ENCODE data around the gene LRBA.
"Not testable (repeated sequence)": the region's sequence is repeated elsewhere in the genome, so short reads cannot be mapped to it uniquely, and the experiment has no call there.

LRBA gene

GRCh38 chr4:151015459-151016347 is 619 bp upstream of the LRBA start:
- DNase-seq (ENCODE audit: low read depth) = peak; percentile 50

DNA sequence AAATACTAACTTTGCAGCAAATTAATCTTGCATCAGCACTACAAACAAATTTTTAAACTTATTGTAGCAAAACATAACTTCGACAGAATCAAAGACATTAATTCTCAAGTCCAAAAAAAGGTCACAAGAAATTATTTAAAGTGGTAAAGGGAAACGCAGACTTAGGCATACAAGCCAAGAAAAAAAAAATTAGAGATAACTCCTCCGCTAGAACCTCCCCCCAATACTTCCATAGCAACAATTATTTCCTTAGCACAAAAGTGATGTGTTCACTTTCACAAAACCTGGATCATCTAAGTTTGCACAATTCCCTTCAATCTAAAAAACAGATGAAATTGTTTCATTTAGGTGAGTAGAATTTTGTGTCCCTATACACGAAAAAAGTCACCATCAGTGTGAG is 1.1 kb downstream of the LRBA start:
- no peak for DNase-seq (ENCODE audit: low read depth)

- DNase-seq (ENCODE audit: low read depth) = no peak
Measured at GRCh38 chr4:151013491-151013890, 1.6 kb downstream of the LRBA start.

DNA sequence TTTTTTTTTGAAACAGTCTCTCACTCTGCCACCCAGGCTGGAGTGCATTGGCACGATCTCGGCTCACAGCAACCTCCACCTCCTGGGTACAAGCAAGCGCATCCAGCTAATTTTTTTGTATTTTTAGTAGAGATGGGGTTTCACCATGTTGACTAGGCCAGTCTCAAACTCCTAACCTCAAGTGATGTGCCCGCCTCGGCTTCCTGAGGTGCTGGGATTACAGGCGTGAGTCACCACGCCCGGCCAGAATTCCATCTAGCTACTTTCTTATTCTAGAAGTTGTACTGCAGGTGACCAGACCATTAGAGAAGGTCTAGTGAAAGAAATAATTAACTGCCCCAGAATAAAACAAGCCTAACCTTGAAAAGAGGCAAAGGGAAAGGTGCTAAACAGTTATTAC is 2.3 kb downstream of the LRBA start:
- peak; percentile 29 for DNase-seq (ENCODE audit: low read depth)

DNA sequence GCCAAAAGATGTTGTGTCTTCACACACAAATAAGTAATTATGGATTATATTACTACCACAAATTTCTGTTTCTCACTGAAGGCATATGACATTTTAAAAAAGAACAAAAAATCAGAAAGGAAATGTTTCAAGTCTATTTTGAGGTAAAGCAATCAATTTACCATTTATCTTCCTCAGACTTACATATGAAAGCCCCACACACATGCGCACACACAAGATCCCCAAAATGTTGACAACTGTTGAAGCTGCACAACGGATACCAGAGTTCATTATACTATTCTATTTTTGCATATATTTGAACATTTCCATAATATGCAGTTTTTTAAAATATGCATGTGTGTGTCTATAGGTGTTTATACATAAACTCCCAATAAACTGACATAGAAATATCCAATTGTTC is 2.7 kb downstream of the LRBA start:
- no peak for DNase-seq (ENCODE audit: low read depth)

GRCh38 chr4:151004222-151004621 is 10.9 kb downstream of the LRBA start:
- DNase-seq (ENCODE audit: low read depth) = peak; percentile 84

GRCh38 chr4:151000747-151001429 is 14.2 kb downstream of the LRBA start:
- DNase-seq (ENCODE audit: low read depth) = no peak

DNA sequence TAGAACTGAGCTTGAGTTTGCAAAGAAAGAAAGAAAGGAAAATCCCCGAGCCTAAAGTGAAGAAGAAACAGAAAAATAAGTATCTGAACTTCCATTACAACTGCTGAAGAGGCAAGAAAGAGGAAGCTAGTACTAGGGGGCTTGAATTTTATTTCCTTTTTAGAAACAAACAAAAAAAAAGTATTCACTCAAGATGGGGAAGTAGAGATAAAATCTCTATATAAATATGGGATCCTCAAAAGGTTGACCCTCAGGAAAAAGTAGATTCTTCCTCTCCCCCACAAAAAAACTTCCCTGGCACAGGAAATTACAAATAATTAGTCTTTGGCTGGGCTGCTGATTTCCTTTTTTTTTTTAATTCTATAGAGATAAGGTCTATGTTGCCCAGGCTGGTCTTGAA is 16.0 kb downstream of the LRBA start:
- DNase-seq (ENCODE audit: low read depth) = no peak

DNA sequence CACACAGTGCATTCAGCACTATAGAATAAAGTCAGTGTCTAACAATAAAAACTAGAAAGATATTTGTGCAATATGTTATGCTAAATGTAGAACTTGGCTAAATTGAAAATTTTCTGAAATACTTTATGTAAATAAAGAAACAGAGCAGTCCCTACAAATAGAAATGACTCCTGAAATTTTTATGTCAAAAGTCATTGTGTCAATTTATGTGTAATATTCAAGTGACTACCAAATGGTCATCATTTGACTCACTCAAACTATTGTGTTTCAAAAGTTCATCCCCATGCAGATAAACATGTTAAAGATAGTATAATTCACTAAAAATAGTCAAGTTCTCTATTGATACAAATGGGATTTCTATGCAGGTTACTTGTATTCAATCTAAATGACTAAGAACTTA is 17.9 kb downstream of the LRBA start:
- DNase-seq (ENCODE audit: low read depth) = no peak

GRCh38 chr4:150994721-150995120 is 20.4 kb downstream of the LRBA start:
- DNase-seq (ENCODE audit: low read depth) = no peak

DNA sequence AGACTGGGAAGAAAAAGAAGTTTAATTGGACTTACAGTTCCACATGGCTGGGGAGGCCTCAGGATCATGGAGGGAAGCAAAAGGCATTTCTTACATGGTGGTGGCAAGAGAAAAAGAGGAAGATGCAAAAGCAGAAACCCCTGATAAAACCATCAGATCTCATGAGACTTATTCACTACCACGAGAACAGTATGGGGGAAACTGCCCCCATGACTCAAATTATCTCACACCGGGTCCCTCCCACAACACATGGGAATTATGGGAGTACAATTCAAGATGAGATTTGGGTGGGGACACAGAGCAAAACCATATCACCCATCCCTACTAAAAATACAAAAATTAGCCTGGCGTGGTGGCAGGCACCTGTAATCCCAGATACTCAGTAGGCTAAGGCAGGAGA is 21.5 kb downstream of the LRBA start:
- DNase-seq (ENCODE audit: low read depth) = not testable (repeated sequence)

- DNase-seq (ENCODE audit: low read depth) = no peak
Measured at GRCh38 chr4:150990993-150991392, 24.1 kb downstream of the LRBA start.

- DNase-seq (ENCODE audit: low read depth) = peak; percentile 35
Measured at GRCh38 chr4:150990250-150990649, 24.8 kb downstream of the LRBA start.

DNA sequence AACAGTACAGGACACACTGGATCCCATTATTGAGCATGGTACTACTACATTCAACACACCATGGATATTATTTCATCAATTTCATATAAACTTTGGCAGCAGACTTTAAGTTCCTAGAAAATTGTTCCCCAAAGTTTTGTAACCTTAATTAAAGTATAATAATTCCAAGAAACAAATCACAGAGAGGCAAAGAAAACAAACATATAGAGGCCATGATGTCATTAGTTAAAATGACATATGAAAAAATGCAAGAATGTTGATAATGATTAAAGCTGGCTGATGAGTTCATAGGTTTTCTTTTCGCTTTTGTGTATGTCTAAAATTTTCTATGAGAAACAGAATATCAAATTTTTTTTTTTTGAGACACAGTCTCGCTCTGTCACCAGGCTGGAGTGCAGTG is 26.8 kb downstream of the LRBA start:
- DNase-seq (ENCODE audit: low read depth) = no peak

- no peak for DNase-seq (ENCODE audit: low read depth)
Measured at GRCh38 chr4:150987204-150987603, 27.9 kb downstream of the LRBA start.

- no peak for DNase-seq (ENCODE audit: low read depth)
Measured at GRCh38 chr4:150986085-150986484, 29.0 kb downstream of the LRBA start.

GRCh38 chr4:150983851-150984250 is 31.2 kb downstream of the LRBA start:
- DNase-seq (ENCODE audit: low read depth) = no peak

GRCh38 chr4:150982557-150983233 is 32.4 kb downstream of the LRBA start:
- peak; percentile 71 for DNase-seq (ENCODE audit: low read depth)

- DNase-seq (ENCODE audit: low read depth) = no peak
Measured at GRCh38 chr4:150978738-150979575, 36.1 kb downstream of the LRBA start.

GRCh38 chr4:150976478-150977118 is 38.5 kb downstream of the LRBA start:
- DNase-seq (ENCODE audit: low read depth) = no peak

GRCh38 chr4:150974750-150975149 is 40.3 kb downstream of the LRBA start:
- no peak for DNase-seq (ENCODE audit: low read depth)

DNA sequence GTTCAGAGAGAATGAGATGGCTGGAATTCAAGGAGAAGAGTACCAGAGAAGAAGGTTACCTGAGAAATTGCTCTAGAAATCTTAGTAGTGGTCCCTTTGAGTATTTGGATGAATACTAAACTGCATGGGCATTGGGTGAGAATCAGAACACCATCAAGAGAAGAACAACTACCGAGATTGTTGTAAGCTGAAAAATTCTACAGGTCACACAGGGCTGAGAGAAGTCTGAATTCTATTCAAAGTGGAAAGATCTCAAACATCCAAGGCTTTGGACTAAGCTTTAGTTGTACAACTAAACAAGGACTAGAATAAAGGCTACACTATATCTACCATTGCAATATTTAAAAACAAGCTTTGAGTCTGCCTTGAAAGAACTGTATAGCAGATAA is 40.8 kb downstream of the LRBA start:
- no peak for DNase-seq (ENCODE audit: low read depth)

All from amniotic epithelial cell (primary cell).